Uterus (tissue), 4 donors: ENCODE measurements around the gene SLCO3A1. TPM values are rescaled to one million over a fixed set of nuclear protein-coding genes. Genes with fewer than 3 reads are reported as not detected.
"Not testable (repeated sequence)": the region's sequence is repeated elsewhere in the genome, so short reads cannot be mapped to it uniquely, and the experiment has no call there.

Experiments
- DNase-seq, 2 donors: peaks; one replicate each; pipeline ENCODE4 v3.0.0-alpha.2; 2019 to 2020
- H3K27ac ChIP-seq, 2 donors: fragments of 200-600 bp; sonication (generic); 1 replicate in 1 of 2; 2 replicates in 1 of 2; pipeline ENCODE4 v1.5.1; 2016 to 2018
- H3K27me3 ChIP-seq, 2 donors: fragments of 200-600 bp; sonication (generic); one replicate each; pipeline ENCODE4 v1.5.1; 2018 to 2019; ENCODE audit warnings: control low read depth in 1 of 2
- H3K36me3 ChIP-seq, 2 donors: fragments of 200-600 bp; sonication (generic); one replicate each; pipeline ENCODE4 v1.5.1; 2019; ENCODE audit warnings: control low read depth in 1 of 2
- H3K4me1 ChIP-seq, 2 donors: fragments of 200-600 bp; sonication (generic); one replicate each; pipeline ENCODE4 v1.5.1; 2018 to 2019; ENCODE audit warnings: control low read depth in 1 of 2
- H3K4me3 ChIP-seq, 2 donors: fragments of 200-600 bp; sonication (generic); 1 replicate in 1 of 2; 2 replicates in 1 of 2; pipeline ENCODE4 v1.5.1; 2018 to 2019; ENCODE audit warnings: mild to moderate bottlenecking in 1 of 2
- H3K9me3 ChIP-seq, 2 donors: fragments of 200-600 bp; sonication (generic); one replicate each; pipeline ENCODE4 v1.5.1; 2019; ENCODE audit warnings: control low read depth in 1 of 2
- CTCF ChIP-seq, 4 experiments: fragments of 200-600 bp in 2 of 4; fragments of 450-650 bp in 2 of 4; sonication (generic) in 2 of 4; IDR thresholded peaks; one replicate each; pipeline ENCODE4 v1.5.1; 2016 to 2019; ENCODE audit warnings: antibody characterized with exemption in 4 of 4, mild to moderate bottlenecking in 2 of 4, moderate library complexity in 1 of 4
- POLR2A ChIP-seq, 2 donors: fragments of 450-650 bp; IDR thresholded peaks; one replicate each; pipeline ENCODE4 v1.6.1; 2016; ENCODE audit warnings: antibody characterized with exemption in 2 of 2, mild to moderate bottlenecking in 1 of 2, moderate library complexity in 1 of 2
- intact Hi-C: fragments of 100-400 bp; cut with DNase I; formaldehyde crosslinking; loops from one replicate; pipeline ENCODE4 v1.15.1; 2023; ENCODE audit warnings: low total_unique reads
- total RNA-seq, 4 donors: library from RNA; depleted of rRNA in 3 of 4; stranded (reverse); fragments of >200 nt in 3 of 4; gene quantifications; one replicate each; pipeline versions ENCODE4 v1.1.0 to v1.2.4, GENCODE V29; 2014 to 2023
- donor health status: DM: yes; HTN: yes; CAD: no.

Gene SLCO3A1
- total RNA-seq, 4 donors from 2014 or later: 4.4 to 26.1 (median 9.5) TPM

- Histone ChIP-seq H3K36me3 (no peaks in the 10 kb centered on the region), H3K4me3 (no peak overlapping the region), H3K27ac (no peak overlapping the region), H3K4me1 (no peaks in the 10 kb centered on the region), H3K27me3 (no peaks in the 10 kb centered on the region), H3K9me3 (no peaks in the 10 kb centered on the region)
- no peak for DNase-seq
- intact Hi-C loops: no loop called here
- no peak for TF ChIP-seq CTCF (IDR thresholded peaks at IDR 0.05)
- no peak for TF ChIP-seq POLR2A (IDR thresholded peaks at IDR 0.05)
Measured at GRCh38 chr15:92200891-92201290, 347.4 kb downstream of the SLCO3A1 start.

- Histone ChIP-seq H3K9me3 (no peaks in the 10 kb centered on the region), H3K27me3 (no peaks in the 10 kb centered on the region), H3K36me3 (no peaks in the 10 kb centered on the region), H3K4me3 (no peak overlapping the region), H3K27ac (no peak overlapping the region), H3K4me1 (no peaks in the 10 kb centered on the region)
- intact Hi-C loops: no loop called here
- no peak for DNase-seq
- TF ChIP-seq CTCF (IDR thresholded peaks at IDR 0.05) (no peak), POLR2A (IDR thresholded peaks at IDR 0.05) (no peak)
Measured at GRCh38 chr15:92205255-92205739, 351.8 kb downstream of the SLCO3A1 start.

GRCh38 chr15:92207601-92208000 is 354.1 kb downstream of the SLCO3A1 start:
- DNase-seq, H3K27ac ChIP-seq, H3K27me3 ChIP-seq, H3K4me1 ChIP-seq, H3K36me3 ChIP-seq, intact Hi-C loops, H3K4me3 ChIP-seq, H3K9me3 ChIP-seq: not testable (repeated sequence)
